Stomach (tissue), 9 donors: ENCODE data around the gene ROBO3. TPM values are rescaled to one million over a fixed set of nuclear protein-coding genes. Genes with fewer than 3 reads are reported as not detected.

ENCODE experiments used
- DNase-seq, 2 donors: peaks; one replicate each; pipeline versions ENCODE4 v3.0.0 to v3.0.0-alpha.2; 2013 to 2019
- H3K27ac ChIP-seq, 5 donors: fragments of 200-600 bp in 4 of 5; sonication (generic) in 4 of 5; one replicate each; pipeline ENCODE4 v1.5.1; 2013 to 2019; ENCODE audit warnings: mild to moderate bottlenecking in 1 of 5, moderate library complexity in 1 of 5
- H3K27me3 ChIP-seq, 3 donors: fragments of 200-600 bp; sonication (generic); one replicate each; pipeline ENCODE4 v1.5.1; 2017 to 2019; ENCODE audit warnings: mixed run types in 1 of 3
- H3K36me3 ChIP-seq, 4 donors: fragments of 200-600 bp; sonication (generic); 1 replicate in 3 of 4; 2 replicates in 1 of 4; pipeline ENCODE4 v1.5.1; 2016 to 2019
- H3K4me1 ChIP-seq, 4 donors: fragments of 200-600 bp; sonication (generic); one replicate each; pipeline ENCODE4 v1.5.1; 2016 to 2019
- H3K4me3 ChIP-seq, 4 donors: fragments of 200-600 bp; sonication (generic) in 3 of 4; one replicate each; pipeline ENCODE4 v1.5.1; 2016 to 2019; ENCODE audit warnings: mild to moderate bottlenecking in 1 of 4
- H3K9me3 ChIP-seq, 4 donors: fragments of 200-600 bp; sonication (generic); one replicate each; pipeline ENCODE4 v1.5.1; 2016 to 2019
- CTCF ChIP-seq, 7 experiments: fragments of 450-650 bp in 4 of 7; fragments of 200-600 bp in 3 of 7; sonication (generic) in 3 of 7; IDR thresholded peaks; one replicate each; pipeline ENCODE4 v1.5.1; 2016 to 2019; ENCODE audit warnings: antibody characterized with exemption in 7 of 7, control low read depth in 2 of 7, mild to moderate bottlenecking in 1 of 7
- EP300 ChIP-seq: sonication (generic); formaldehyde crosslinking; IDR thresholded peaks from one replicate; pipeline ENCODE4 v1.6.1; 2017; ENCODE audit warnings: antibody characterized with exemption
- POLR2A ChIP-seq, 4 donors: fragments of 450-650 bp; IDR thresholded peaks; one replicate each; pipeline ENCODE4 v1.6.1; 2016; ENCODE audit warnings: antibody characterized with exemption in 4 of 4, control low read depth in 2 of 4, mild to moderate bottlenecking in 1 of 4, moderate library complexity in 1 of 4
- POLR2AphosphoS5 ChIP-seq, 3 donors: sonication (generic); formaldehyde crosslinking; IDR thresholded peaks; one replicate each; pipeline ENCODE4 v1.6.1; 2016; ENCODE audit warnings: antibody characterized with exemption in 3 of 3
- WGBS, 5 donors: extraction: QIAGEN DNeasy Blood & Tissue Kit in 3 of 5; methylation state at CpG; one replicate each; pipeline versions ENCODE4 v1.1.5 to v1.1.7; 2013 to 2018; 5-methylcytosine and 5-hydroxymethylcytosine counted together
- intact Hi-C: fragments of 100-400 bp; cut with DNase I; formaldehyde crosslinking; loops from one replicate; pipeline ENCODE4 v1.15.1; 2023; ENCODE audit warnings: low total_unique reads
- polyA plus RNA-seq, 3 donors: library from polyadenylated mRNA; stranded (reverse); fragments of 200-250 nt; gene quantifications; one replicate each; pipeline ENCODE4 v1.2.3, GENCODE V29; 2013
- total RNA-seq, 5 donors: library from RNA; depleted of rRNA; stranded (reverse); fragments of >200 nt; gene quantifications; one replicate each; pipeline versions ENCODE4 v1.1.0 to v1.2.3, GENCODE V29; 2014 to 2016
- donor health status: healthy with polysubstance abuse.
- donor health status: Bipolar disorder and iron deficiency.
- donor health status: healthy.

The ROBO3 gene
- total and polyA plus RNA-seq, 8 donors: 1.7 to 39.1 (median 5.1) TPM; not detected in 1

- DNase-seq: no peak
- H3K36me3 ChIP-seq: no peaks in the 10 kb centered on the region
- intact Hi-C loops: no loop called here
- WGBS, 5 donors: 72 to 85% (median 81%) methylated on average over 4 of the region's 4 CpGs
- H3K4me1 ChIP-seq: peaks cover 0 to 15% (median 10%) of the 10 kb centered on the region in 4 donors
- peaks cover 0 to 18% (median 0%) of the 10 kb centered on the region in 3 donors for H3K27me3 ChIP-seq
- H3K9me3 ChIP-seq: no peaks in the 10 kb centered on the region
- no peak for TF ChIP-seq CTCF (IDR thresholded peaks at IDR 0.05)
- TF ChIP-seq EP300: no peak
- TF ChIP-seq POLR2AphosphoS5 (IDR thresholded peaks at IDR 0.05): no peak
- no peak for TF ChIP-seq POLR2A (IDR thresholded peaks at IDR 0.05)
- no peak overlapping the region for H3K4me3 ChIP-seq
- H3K27ac ChIP-seq: no peak overlapping the region
Observed at GRCh38 chr11:124832571-124832970, 32.7 kb upstream of the ROBO3 start.

- H3K4me1 ChIP-seq: peaks cover 9 to 24% (median 19%) of the 10 kb centered on the region in 4 donors
- no peak overlapping the region for H3K4me3 ChIP-seq
- no peaks in the 10 kb centered on the region for H3K9me3 ChIP-seq
- peak in 1 of 2 donors; percentile 18 for DNase-seq
- H3K27me3 ChIP-seq: peaks cover 9 to 39% (median 19%) of the 10 kb centered on the region in 3 donors
- TF ChIP-seq CTCF (IDR thresholded peaks at IDR 0.05): no peak
- intact Hi-C loops: loop anchor here (5.0 kb wide), 1 partner anchor 167 kb away; no protein-coding TSS in a partner anchor
- H3K27ac ChIP-seq: peak overlapping the region in 1 of 5 donors; percentile 28
- 42 to 54% (median 46%) methylated on average over 3 of the region's 3 CpGs for WGBS, 5 donors
- H3K36me3 ChIP-seq: no peaks in the 10 kb centered on the region
Observed at GRCh38 chr11:124834526-124835180, 30.6 kb upstream of the ROBO3 start.

- intact Hi-C loops: loop anchor here (5.0 kb wide), 1 partner anchor 169 kb away; no protein-coding TSS in a partner anchor
- H3K4me3 ChIP-seq: peak overlapping the region in 2 of 4 donors; percentile 29 to 42
Observed at GRCh38 chr11:124835918-124836317, 29.3 kb upstream of the ROBO3 start.

GRCh38 chr11:124837491-124837856, 27.8 kb upstream of the ROBO3 start:
- no peak for TF ChIP-seq CTCF (IDR thresholded peaks at IDR 0.05)
- TF ChIP-seq POLR2A (IDR thresholded peaks at IDR 0.05): no peak
- TF ChIP-seq POLR2AphosphoS5 (IDR thresholded peaks at IDR 0.05): no peak
- TF ChIP-seq EP300: no peak
- intact Hi-C loops: loop anchor here (5.0 kb wide), 1 partner anchor 170 kb away; no protein-coding TSS in a partner anchor
- no peak overlapping the region for H3K4me3 ChIP-seq
- H3K36me3 ChIP-seq: no peaks in the 10 kb centered on the region
- H3K27ac ChIP-seq: no peak overlapping the region
- peak in 1 of 2 donors; percentile 80 for DNase-seq
- peaks cover 11 to 59% (median 44%) of the 10 kb centered on the region in 3 donors for H3K27me3 ChIP-seq
- H3K4me1 ChIP-seq: peaks cover 10 to 38% (median 30%) of the 10 kb centered on the region in 4 donors
- 12 to 22% (median 14%) methylated on average over 3 of the region's 3 CpGs for WGBS, 5 donors
- H3K9me3 ChIP-seq: no peaks in the 10 kb centered on the region

More at GRCh38 chr11:124835918-124836317, 29.3 kb upstream of the ROBO3 start:
- Histone ChIP-seq H3K36me3 (no peaks in the 10 kb centered on the region), H3K27me3 (peaks cover 11 to 52% (median 30%) of the 10 kb centered on the region in 3 donors), H3K9me3 (no peaks in the 10 kb centered on the region), H3K27ac (peak overlapping the region in 3 of 5 donors; percentile 55 to 74 (median 66)), H3K4me1 (peaks cover 10 to 30% (median 23%) of the 10 kb centered on the region in 4 donors)
- WGBS, 5 donors: 79 to 87% (median 80%) methylated on average over 8 of the region's 8 CpGs
- DNase-seq: no peak
- TF ChIP-seq POLR2AphosphoS5 (IDR thresholded peaks at IDR 0.05): no peak
- TF ChIP-seq EP300: no peak
- TF ChIP-seq POLR2A (IDR thresholded peaks at IDR 0.05): no peak
- no peak for TF ChIP-seq CTCF (IDR thresholded peaks at IDR 0.05)
